ENCODE results near the gene KRIT1.

Gene KRIT1

GRCh38 chr7:92228742-92229141, 17.0 kb downstream of the KRIT1 start:
- H4K20me1 ChIP-seq (ENCODE audit: insufficient read depth, low read length): no peaks in the 10 kb centered on the region
- H2AFZ ChIP-seq (ENCODE audit: low read length): no peak overlapping the region
- H3K9me2 ChIP-seq (ENCODE audit: low read depth, low read length): no peaks in the 10 kb centered on the region
- H3K9ac ChIP-seq (ENCODE audit: low read length): no peak overlapping the region
- no peaks in the 10 kb centered on the region for H3K79me2 ChIP-seq (ENCODE audit: insufficient read depth, low read length)
- H3K4me1 ChIP-seq (ENCODE audit: insufficient read depth, low read length, severe bottlenecking): no peaks in the 10 kb centered on the region
- peaks cover 7% of the 10 kb centered on the region; the same call in 1 of the 2 replicates for H3K9me3 ChIP-seq (ENCODE audit: low read length)
- peaks cover 93% of the 10 kb centered on the region for H3K36me3 ChIP-seq (ENCODE audit: insufficient read depth, low read length)
- no peak overlapping the region for H3K27ac ChIP-seq (ENCODE audit: low read depth, low read length, poor library complexity, severe bottlenecking)
- no peak for TF ChIP-seq EZH2 (IDR thresholded peaks at IDR 0.05; ENCODE audit: borderline replicate concordance, low read length)
- TF ChIP-seq, protein P1, sequence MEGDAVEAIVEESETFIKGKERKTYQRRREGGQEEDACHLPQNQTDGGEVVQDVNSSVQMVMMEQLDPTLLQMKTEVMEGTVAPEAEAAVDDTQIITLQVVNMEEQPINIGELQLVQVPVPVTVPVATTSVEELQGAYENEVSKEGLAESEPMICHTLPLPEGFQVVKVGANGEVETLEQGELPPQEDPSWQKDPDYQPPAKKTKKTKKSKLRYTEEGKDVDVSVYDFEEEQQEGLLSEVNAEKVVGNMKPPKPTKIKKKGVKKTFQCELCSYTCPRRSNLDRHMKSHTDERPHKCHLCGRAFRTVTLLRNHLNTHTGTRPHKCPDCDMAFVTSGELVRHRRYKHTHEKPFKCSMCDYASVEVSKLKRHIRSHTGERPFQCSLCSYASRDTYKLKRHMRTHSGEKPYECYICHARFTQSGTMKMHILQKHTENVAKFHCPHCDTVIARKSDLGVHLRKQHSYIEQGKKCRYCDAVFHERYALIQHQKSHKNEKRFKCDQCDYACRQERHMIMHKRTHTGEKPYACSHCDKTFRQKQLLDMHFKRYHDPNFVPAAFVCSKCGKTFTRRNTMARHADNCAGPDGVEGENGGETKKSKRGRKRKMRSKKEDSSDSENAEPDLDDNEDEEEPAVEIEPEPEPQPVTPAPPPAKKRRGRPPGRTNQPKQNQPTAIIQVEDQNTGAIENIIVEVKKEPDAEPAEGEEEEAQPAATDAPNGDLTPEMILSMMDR (IDR thresholded peaks at IDR 0.05; ENCODE audit: low read length): no peak
- H3F3A ChIP-seq (ENCODE audit: insufficient read depth, low read length): no peaks in the 10 kb centered on the region; the same call in 1 of the 2 replicates
- no peak overlapping the region for H3K4me2 ChIP-seq (ENCODE audit: low read length)
- H3K4me3 ChIP-seq (ENCODE audit: low read depth, low read length, poor library complexity, severe bottlenecking): no peak overlapping the region
- no peaks in the 10 kb centered on the region for H3K27me3 ChIP-seq (ENCODE audit: insufficient read depth, low read length)

GRCh38 chr7:92228100-92228499, 17.6 kb downstream of the KRIT1 start:
- H3K36me3 ChIP-seq (ENCODE audit: insufficient read depth, low read length): peaks cover 92% of the 10 kb centered on the region
- no peak overlapping the region for H3K4me2 ChIP-seq (ENCODE audit: low read length)
- H3K4me1 ChIP-seq (ENCODE audit: insufficient read depth, low read length, severe bottlenecking): no peaks in the 10 kb centered on the region
- H3K27me3 ChIP-seq (ENCODE audit: insufficient read depth, low read length): no peaks in the 10 kb centered on the region
- no peaks in the 10 kb centered on the region; the same call in 1 of the 2 replicates for H3F3A ChIP-seq (ENCODE audit: insufficient read depth, low read length)
- H3K79me2 ChIP-seq (ENCODE audit: insufficient read depth, low read length): no peaks in the 10 kb centered on the region
- H4K20me1 ChIP-seq (ENCODE audit: insufficient read depth, low read length): no peaks in the 10 kb centered on the region
- no peak overlapping the region for H3K4me3 ChIP-seq (ENCODE audit: low read depth, low read length, poor library complexity, severe bottlenecking)
- no peak overlapping the region for H3K27ac ChIP-seq (ENCODE audit: low read depth, low read length, poor library complexity, severe bottlenecking)
- H3K9me3 ChIP-seq (ENCODE audit: low read length): peaks cover 7% of the 10 kb centered on the region; the same call in 1 of the 2 replicates
- TF ChIP-seq, protein P1 (IDR thresholded peaks at IDR 0.05; ENCODE audit: low read length): no peak
- no peak for TF ChIP-seq EZH2 (IDR thresholded peaks at IDR 0.05; ENCODE audit: borderline replicate concordance, low read length)
- no peaks in the 10 kb centered on the region for H3K9me2 ChIP-seq (ENCODE audit: low read depth, low read length)
- H3K9ac ChIP-seq (ENCODE audit: low read length): no peak overlapping the region
- H2AFZ ChIP-seq (ENCODE audit: low read length): no peak overlapping the region

DNA sequence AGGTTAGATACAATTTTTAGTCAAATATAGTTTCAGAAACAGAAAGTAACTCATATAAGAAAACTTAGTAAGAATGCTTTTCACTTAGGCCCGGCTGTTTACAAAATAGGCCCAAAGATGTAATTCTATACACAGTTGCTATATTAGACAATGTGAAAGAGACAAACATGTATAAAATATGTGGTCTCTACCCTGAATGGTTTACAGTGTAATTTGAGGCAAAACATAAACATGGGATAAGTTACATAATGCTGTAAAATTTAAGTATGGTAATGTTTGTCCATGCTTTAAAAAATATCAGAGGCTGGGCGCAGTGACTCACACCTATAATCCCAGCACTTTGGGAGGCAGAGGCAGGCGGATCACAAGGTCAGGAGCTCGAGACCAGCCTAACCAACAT, 18.7 kb downstream of the KRIT1 start:
- H3K79me2 ChIP-seq (ENCODE audit: insufficient read depth, low read length): no peaks in the 10 kb centered on the region
- TF ChIP-seq, protein P1 (IDR thresholded peaks at IDR 0.05; ENCODE audit: low read length): no peak
- TF ChIP-seq EZH2 (IDR thresholded peaks at IDR 0.05; ENCODE audit: borderline replicate concordance, low read length): no peak
- peaks cover 7% of the 10 kb centered on the region; the same call in 1 of the 2 replicates for H3K9me3 ChIP-seq (ENCODE audit: low read length)
- H3F3A ChIP-seq (ENCODE audit: insufficient read depth, low read length): no peaks in the 10 kb centered on the region; the same call in 1 of the 2 replicates
- no peak overlapping the region for H3K9ac ChIP-seq (ENCODE audit: low read length)
- H3K27me3 ChIP-seq (ENCODE audit: insufficient read depth, low read length): no peaks in the 10 kb centered on the region
- no peak overlapping the region for H3K4me2 ChIP-seq (ENCODE audit: low read length)
- no peak overlapping the region for H3K4me3 ChIP-seq (ENCODE audit: low read depth, low read length, poor library complexity, severe bottlenecking)
- no peak overlapping the region for H2AFZ ChIP-seq (ENCODE audit: low read length)
- H3K36me3 ChIP-seq (ENCODE audit: insufficient read depth, low read length): peaks cover 89% of the 10 kb centered on the region
- no peak overlapping the region for H3K27ac ChIP-seq (ENCODE audit: low read depth, low read length, poor library complexity, severe bottlenecking)
- H3K4me1 ChIP-seq (ENCODE audit: insufficient read depth, low read length, severe bottlenecking): no peaks in the 10 kb centered on the region
- no peaks in the 10 kb centered on the region for H3K9me2 ChIP-seq (ENCODE audit: low read depth, low read length)
- H4K20me1 ChIP-seq (ENCODE audit: insufficient read depth, low read length): no peaks in the 10 kb centered on the region

Data from OCI-LY1 (cell line).